ENCODE results near the gene RNF31. TPM values are rescaled to one million over a fixed set of nuclear protein-coding genes. Genes with fewer than 3 reads are reported as not detected.

The RNF31 gene
- total and polyA plus RNA-seq, 2 of the 13 experiments (the other 11 are each of a cell fraction or from before 2014, with no cell fraction given): 48.2 to 86.8 TPM

DNA sequence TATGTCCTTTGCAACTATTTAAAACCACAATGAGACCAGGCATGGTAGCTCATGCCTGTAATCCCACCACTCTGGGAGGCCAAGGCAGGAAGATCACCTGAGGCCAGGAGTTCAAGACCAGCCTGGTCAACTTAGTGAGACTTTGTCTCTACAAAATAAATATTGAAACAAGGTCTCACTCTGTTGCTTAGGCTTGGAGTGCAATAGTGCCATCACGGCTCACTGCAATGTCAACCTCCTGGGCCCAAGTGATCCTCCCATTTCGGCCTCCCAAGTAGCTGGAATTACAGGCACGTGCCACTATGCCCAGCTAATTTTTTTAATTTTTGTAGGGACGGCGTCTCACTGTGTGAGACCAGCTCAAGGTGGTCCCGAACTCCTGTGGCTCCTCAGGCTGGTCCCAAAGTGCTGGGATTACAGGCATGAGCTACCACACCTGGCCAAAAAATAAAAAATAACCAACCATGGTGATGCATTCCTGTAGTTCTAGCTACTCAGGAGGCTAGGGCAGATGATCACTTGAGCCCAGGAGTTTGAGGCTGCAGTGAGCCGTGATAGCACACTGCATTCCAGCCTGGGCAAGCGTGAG lies 17.8 kb upstream of the RNF31 start:
- FAIRE-seq: no peak
- H3K36me3 ChIP-seq (replicated peaks in 1 of 2; ENCODE audit: control insufficient read depth in 1 of 2, insufficient read depth in 2 of 2, low read length in 2 of 2): no peaks in the 10 kb centered on the region
- 90% methylated on average over 8 of the region's 8 CpGs for WGBS (ENCODE audit: low lambda C conversion rate)
- H3K79me2 ChIP-seq (ENCODE audit: insufficient read depth, low read length): no peaks in the 10 kb centered on the region
- ATAC-seq: no peak
- H2AFZ ChIP-seq (ENCODE audit: low read length): no peak overlapping the region
- no peak overlapping the region for H3K9ac ChIP-seq (ENCODE audit: insufficient read depth, low read depth, low read length)
- ChIA-PET POLR2A (interaction anchor here (0.7 to 22.7 kb wide), 7 partner anchors 9 to 59 kb away, joined by 3 to 977 read pairs (median 4); partner anchors contain the start of genes DCAF11, EMC9, IPO4 and IRF9), CTCF (ENCODE audit: low intra/inter-chr PET ratio, low total read pairs) (no interaction called here)
- H3K9me3 ChIP-seq (ENCODE audit: low read length): no peaks in the 10 kb centered on the region
- H3K27me3 ChIP-seq (ENCODE audit: control insufficient read depth in 1 of 2, insufficient read depth in 2 of 2, low read length in 2 of 2): no peaks in the 10 kb centered on the region
- intact Hi-C loops (cut with micrococcal nuclease; ENCODE audit: unreplicated experiment) (no loop called here), in situ Hi-C loops (cut with HindIII; ENCODE audit: extremely low pct_ligation_motif_present, low pct_unique_long_range_greater_than_20kb) (loop anchor here (25.0 kb wide), 1 partner anchor 817 kb away; the partner anchor contains the start of genes BCL2L2, PABPN1 and PPP1R3E)
- H3K4me3 ChIP-seq (replicated peaks in 1 of 3; ENCODE audit: insufficient read depth in 1 of 3, low read depth in 2 of 3, low read length in 3 of 3): no peak overlapping the region
- no peak for DNase-seq (ENCODE audit: low spot score)
- no peaks in the 10 kb centered on the region for H4K20me1 ChIP-seq (ENCODE audit: insufficient read depth, low read length)
- no peak overlapping the region for H3K27ac ChIP-seq (ENCODE audit: extremely low read length, insufficient read depth, low read length)
- no TSS peak for BruUV-seq (replicated peaks)
- H3K4me1 ChIP-seq (ENCODE audit: insufficient read depth, low read length): peaks cover 40% of the 10 kb centered on the region
- H3K4me2 ChIP-seq (ENCODE audit: low read depth, low read length): no peak overlapping the region
- peak; percentile 61 for TF ChIP-seq SP4 (CRISPR knock-in tag; IDR thresholded peaks at IDR 0.05)
- TF ChIP-seq HMGA1 (CRISPR knock-in tag; conservative IDR thresholded peaks at IDR 0.05): no peak
- peak; percentile 42; the same call in 1 of the 2 replicates for TF ChIP-seq RARA (CRISPR knock-in tag; IDR thresholded peaks at IDR 0.05)
- TF ChIP-seq, protein P1, sequence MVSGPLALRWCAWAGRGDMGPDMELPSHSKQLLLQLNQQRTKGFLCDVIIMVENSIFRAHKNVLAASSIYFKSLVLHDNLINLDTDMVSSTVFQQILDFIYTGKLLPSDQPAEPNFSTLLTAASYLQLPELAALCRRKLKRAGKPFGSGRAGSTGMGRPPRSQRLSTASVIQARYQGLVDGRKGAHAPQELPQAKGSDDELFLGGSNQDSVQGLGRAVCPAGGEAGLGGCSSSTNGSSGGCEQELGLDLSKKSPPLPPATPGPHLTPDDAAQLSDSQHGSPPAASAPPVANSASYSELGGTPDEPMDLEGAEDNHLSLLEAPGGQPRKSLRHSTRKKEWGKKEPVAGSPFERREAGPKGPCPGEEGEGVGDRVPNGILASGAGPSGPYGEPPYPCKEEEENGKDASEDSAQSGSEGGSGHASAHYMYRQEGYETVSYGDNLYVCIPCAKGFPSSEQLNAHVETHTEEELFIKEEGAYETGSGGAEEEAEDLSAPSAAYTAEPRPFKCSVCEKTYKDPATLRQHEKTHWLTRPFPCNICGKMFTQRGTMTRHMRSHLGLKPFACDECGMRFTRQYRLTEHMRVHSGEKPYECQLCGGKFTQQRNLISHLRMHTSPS (CRISPR knock-in tag; IDR thresholded peaks at IDR 0.05; ENCODE audit: low read depth): 0 out of 2 replicates have a peak, but pooled peaks have one; percentile 37
- TF ChIP-seq, protein P2, sequence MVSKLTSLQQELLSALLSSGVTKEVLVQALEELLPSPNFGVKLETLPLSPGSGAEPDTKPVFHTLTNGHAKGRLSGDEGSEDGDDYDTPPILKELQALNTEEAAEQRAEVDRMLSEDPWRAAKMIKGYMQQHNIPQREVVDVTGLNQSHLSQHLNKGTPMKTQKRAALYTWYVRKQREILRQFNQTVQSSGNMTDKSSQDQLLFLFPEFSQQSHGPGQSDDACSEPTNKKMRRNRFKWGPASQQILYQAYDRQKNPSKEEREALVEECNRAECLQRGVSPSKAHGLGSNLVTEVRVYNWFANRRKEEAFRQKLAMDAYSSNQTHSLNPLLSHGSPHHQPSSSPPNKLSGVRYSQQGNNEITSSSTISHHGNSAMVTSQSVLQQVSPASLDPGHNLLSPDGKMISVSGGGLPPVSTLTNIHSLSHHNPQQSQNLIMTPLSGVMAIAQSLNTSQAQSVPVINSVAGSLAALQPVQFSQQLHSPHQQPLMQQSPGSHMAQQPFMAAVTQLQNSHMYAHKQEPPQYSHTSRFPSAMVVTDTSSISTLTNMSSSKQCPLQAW (CRISPR knock-in tag; IDR thresholded peaks at IDR 0.05): peak; percentile 48; the same call in 1 of the 2 replicates
- TF ChIP-seq FOXK1 (CRISPR knock-in tag; IDR thresholded peaks at IDR 0.05; ENCODE audit: borderline replicate concordance, low read depth): no peak
- TF ChIP-seq ZMAT3 (CRISPR knock-in tag; conservative IDR thresholded peaks at IDR 0.05): no peak
- TF ChIP-seq, protein P3, sequence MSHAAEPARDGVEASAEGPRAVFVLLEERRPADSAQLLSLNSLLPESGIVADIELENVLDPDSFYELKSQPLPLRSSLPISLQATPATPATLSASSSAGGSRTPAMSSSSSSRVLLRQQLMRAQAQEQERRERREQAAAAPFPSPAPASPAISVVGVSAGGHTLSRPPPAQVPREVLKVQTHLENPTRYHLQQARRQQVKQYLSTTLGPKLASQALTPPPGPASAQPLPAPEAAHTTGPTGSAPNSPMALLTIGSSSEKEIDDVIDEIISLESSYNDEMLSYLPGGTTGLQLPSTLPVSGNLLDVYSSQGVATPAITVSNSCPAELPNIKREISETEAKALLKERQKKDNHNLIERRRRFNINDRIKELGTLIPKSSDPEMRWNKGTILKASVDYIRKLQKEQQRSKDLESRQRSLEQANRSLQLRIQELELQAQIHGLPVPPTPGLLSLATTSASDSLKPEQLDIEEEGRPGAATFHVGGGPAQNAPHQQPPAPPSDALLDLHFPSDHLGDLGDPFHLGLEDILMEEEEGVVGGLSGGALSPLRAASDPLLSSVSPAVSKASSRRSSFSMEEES (CRISPR knock-in tag; IDR thresholded peaks at IDR 0.05): no peak
- TF ChIP-seq ZFX (CRISPR knock-in tag; IDR thresholded peaks at IDR 0.05; ENCODE audit: low read depth): no peak
- TF ChIP-seq, protein P4, sequence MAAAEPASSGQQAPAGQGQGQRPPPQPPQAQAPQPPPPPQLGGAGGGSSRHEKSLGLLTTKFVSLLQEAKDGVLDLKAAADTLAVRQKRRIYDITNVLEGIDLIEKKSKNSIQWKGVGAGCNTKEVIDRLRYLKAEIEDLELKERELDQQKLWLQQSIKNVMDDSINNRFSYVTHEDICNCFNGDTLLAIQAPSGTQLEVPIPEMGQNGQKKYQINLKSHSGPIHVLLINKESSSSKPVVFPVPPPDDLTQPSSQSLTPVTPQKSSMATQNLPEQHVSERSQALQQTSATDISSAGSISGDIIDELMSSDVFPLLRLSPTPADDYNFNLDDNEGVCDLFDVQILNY (CRISPR knock-in tag; conservative IDR thresholded peaks at IDR 0.05): 0 out of 2 replicates have a peak, but pooled peaks have one; percentile 29
- peak; percentile 1; the same call in 1 of the 2 replicates for TF ChIP-seq KDM5B (CRISPR knock-in tag; IDR thresholded peaks at IDR 0.05; ENCODE audit: borderline replicate concordance)
- TF ChIP-seq MTA3 (CRISPR knock-in tag; IDR thresholded peaks at IDR 0.05): no peak
- no peak for TF ChIP-seq HDAC6 (IDR thresholded peaks at IDR 0.05; ENCODE audit: low read depth, low read length)
- TF ChIP-seq, protein P5, sequence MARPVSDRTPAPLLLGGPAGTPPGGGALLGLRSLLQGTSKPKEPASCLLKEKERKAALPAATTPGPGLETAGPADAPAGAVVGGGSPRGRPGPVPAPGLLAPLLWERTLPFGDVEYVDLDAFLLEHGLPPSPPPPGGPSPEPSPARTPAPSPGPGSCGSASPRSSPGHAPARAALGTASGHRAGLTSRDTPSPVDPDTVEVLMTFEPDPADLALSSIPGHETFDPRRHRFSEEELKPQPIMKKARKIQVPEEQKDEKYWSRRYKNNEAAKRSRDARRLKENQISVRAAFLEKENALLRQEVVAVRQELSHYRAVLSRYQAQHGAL (CRISPR knock-in tag; IDR thresholded peaks at IDR 0.05; ENCODE audit: not compliant biosample characterization): no peak
- peak; percentile 42; the same call in 1 of the 2 replicates for TF ChIP-seq SALL1 (CRISPR knock-in tag; IDR thresholded peaks at IDR 0.05)
- no peak for TF ChIP-seq ZNF746 (CRISPR knock-in tag; IDR thresholded peaks at IDR 0.05)

Data from HepG2 (cell line).